Measurements from ENCODE around the gene NUP35. TPM values are rescaled to one million over a fixed set of nuclear protein-coding genes. Genes with fewer than 3 reads are reported as not detected.

The NUP35 gene
- total and polyA plus RNA-seq, 12 donors = 6.2 to 27.8 (median 16.2) TPM

DNA sequence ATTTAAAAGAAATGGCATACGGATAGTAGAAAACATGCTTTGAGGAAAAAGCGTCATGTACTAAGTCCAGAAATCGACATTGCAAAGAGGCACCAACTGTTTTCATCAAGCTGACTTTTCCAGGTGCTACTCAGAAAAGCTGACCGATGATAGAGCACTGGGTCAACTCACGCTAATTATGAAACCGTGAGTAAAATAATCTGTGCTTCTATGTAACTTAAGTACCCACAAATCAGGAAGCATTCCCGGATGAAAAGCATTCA lies 353 bp upstream of the NUP35 start:
- Histone ChIP-seq H3K9me3 (replicated peaks in 1 of 3) (no peaks in the 10 kb centered on the region), H3K4me3 (peak overlapping the region; percentile 63 to 84 (median 82)), H3K36me3 (replicated peaks in 1 of 2) (no peaks in the 10 kb centered on the region), H3K27me3 (no peaks in the 10 kb centered on the region), H3K27ac (peak overlapping the region; percentile 53 to 92 (median 84)), H3K4me1 (replicated peaks in 1 of 2) (peaks cover 6 to 23% of the 10 kb centered on the region in 2 donors)
- no peak for DNase-seq
- intact Hi-C loops (cut with DNase I) = loop anchor here in 1 of 2 donors (10.0 kb wide), 1 partner anchor 49 kb away; the partner anchor contains the start of gene DUSP19
- TF ChIP-seq CTCF (IDR thresholded peaks at IDR 0.05) (no peak), POLR2A (IDR thresholded peaks at IDR 0.05) (no peak)
- 0 to 1% (median 1%) methylated on average over 7 of the region's 7 CpGs for WGBS, 4 donors

GRCh38 chr2:183124957-183125255 lies 663 bp downstream of the NUP35 start:
- Histone ChIP-seq H3K36me3 (replicated peaks in 1 of 2) (peaks cover 0 to 4% of the 10 kb centered on the region in 2 donors), H3K4me1 (replicated peaks in 1 of 2) (peaks cover 6 to 23% of the 10 kb centered on the region in 2 donors), H3K27me3 (no peaks in the 10 kb centered on the region), H3K4me3 (peak overlapping the region; percentile 63 to 84 (median 82)), H3K9me3 (replicated peaks in 1 of 3) (no peaks in the 10 kb centered on the region), H3K27ac (peak overlapping the region; percentile 53 to 92 (median 84))
- TF ChIP-seq CTCF (IDR thresholded peaks at IDR 0.05) = no peak
- no peak for TF ChIP-seq POLR2A (IDR thresholded peaks at IDR 0.05)
- 0 to 1% (median 1%) methylated on average over 10 of the region's 10 CpGs for WGBS, 4 donors
- DNase-seq = no peak
- intact Hi-C loops (cut with DNase I) = loop anchor here in 1 of 2 donors (10.0 kb wide), 1 partner anchor 50 kb away; the partner anchor contains the start of gene DUSP19

GRCh38 chr2:183125659-183126341 lies 1.6 kb downstream of the NUP35 start:
- H3K27ac ChIP-seq = no peak overlapping the region
- peaks cover 0 to 4% of the 10 kb centered on the region in 2 donors for H3K36me3 ChIP-seq (replicated peaks in 1 of 2)
- H3K4me1 ChIP-seq (replicated peaks in 1 of 2) = peaks cover 6 to 23% of the 10 kb centered on the region in 2 donors
- no peak for DNase-seq
- peak overlapping the region in 1 of 4 donors; percentile 84 for H3K4me3 ChIP-seq
- WGBS, 4 donors = 78 to 82% (median 80%) methylated on average over 11 of the region's 11 CpGs
- H3K27me3 ChIP-seq = no peaks in the 10 kb centered on the region
- TF ChIP-seq POLR2A (IDR thresholded peaks at IDR 0.05) (no peak), CTCF (IDR thresholded peaks at IDR 0.05) (no peak)
- intact Hi-C loops (cut with DNase I) = loop anchor here in 1 of 2 donors (10.0 kb wide), 1 partner anchor 51 kb away; the partner anchor contains the start of gene DUSP19
- H3K9me3 ChIP-seq (replicated peaks in 1 of 3) = no peaks in the 10 kb centered on the region

DNA sequence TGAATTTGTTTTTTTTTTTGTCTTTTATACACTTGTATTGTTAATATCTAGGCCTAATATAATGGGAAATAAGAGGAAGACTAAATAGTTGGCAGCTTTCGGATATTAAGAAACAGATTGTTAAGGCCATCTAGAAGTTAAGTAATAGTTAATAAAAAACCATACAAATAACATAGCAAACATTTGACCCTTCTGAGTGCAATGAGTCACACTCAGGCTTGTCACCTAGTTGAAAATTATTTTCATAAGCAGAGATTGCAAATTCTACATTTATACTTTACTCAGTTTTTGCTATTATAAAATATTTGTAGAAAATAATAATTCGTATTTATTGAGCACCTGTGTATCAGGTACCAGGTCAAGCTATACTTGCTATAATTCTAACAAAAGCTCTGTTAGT lies 2.4 kb downstream of the NUP35 start:
- intact Hi-C loops (cut with DNase I) = loop anchor here in 1 of 2 donors (10.0 kb wide), 1 partner anchor 52 kb away; the partner anchor contains the start of gene DUSP19
- Histone ChIP-seq H3K4me3 (no peak overlapping the region), H3K36me3 (replicated peaks in 1 of 2) (peaks cover 0 to 4% of the 10 kb centered on the region in 2 donors), H3K4me1 (replicated peaks in 1 of 2) (peaks cover 6 to 23% of the 10 kb centered on the region in 2 donors), H3K27me3 (no peaks in the 10 kb centered on the region), H3K9me3 (replicated peaks in 1 of 3) (no peaks in the 10 kb centered on the region), H3K27ac (no peak overlapping the region)
- WGBS, 4 donors = 92 to 100% (median 96%) methylated on average over 2 of the region's 2 CpGs
- no peak for TF ChIP-seq POLR2A (IDR thresholded peaks at IDR 0.05)
- TF ChIP-seq CTCF (IDR thresholded peaks at IDR 0.05) = no peak
- DNase-seq = no peak
